Neural crest cell (in vitro differentiated cells): Measurements from ENCODE around the gene FGB. TPM values are rescaled to one million over a fixed set of nuclear protein-coding genes. Genes with fewer than 3 reads are reported as not detected.

Source experiments
- DNase-seq: peaks from one replicate; pipeline ENCODE4 v3.0.0; 2021; ENCODE audit warnings: low read depth, mixed read lengths, low spot score
- H3K27ac Mint-ChIP-seq: one replicate; pipeline ENCODE4 v1.8.0; 2021; ENCODE audit warnings: mild to moderate bottlenecking, mixed read lengths; ENCODE audit not compliant: unreplicated experiment
- H3K27me3 Mint-ChIP-seq: 2 replicates; pipeline ENCODE4 v1.8.0; 2021; ENCODE audit warnings: low read depth, mild to moderate bottlenecking, mixed read lengths
- H3K36me3 Mint-ChIP-seq: 2 replicates; pipeline ENCODE4 v1.8.0; 2021; ENCODE audit warnings: low read depth, mild to moderate bottlenecking, mixed read lengths
- H3K4me1 Mint-ChIP-seq: 2 replicates; pipeline ENCODE4 v1.8.0; 2021; ENCODE audit warnings: mixed read lengths
- H3K4me3 Mint-ChIP-seq: one replicate; pipeline ENCODE4 v1.8.0; 2021; ENCODE audit warnings: mild to moderate bottlenecking, mixed read lengths
- H3K9me3 Mint-ChIP-seq: 2 replicates; pipeline ENCODE4 v1.8.0; 2021; ENCODE audit warnings: mixed read lengths
- total RNA-seq: library from RNA; stranded (reverse); gene quantifications from 2 replicates; pipeline ENCODE4 v1.2.1, GENCODE V29; 2021
- TF ChIP-seq, protein P1 (sequence below): fragments of 200-600 bp; sonication (generic); conservative IDR thresholded peaks from 2 replicates; pipeline ENCODE4 v1.5.0; 2021; ENCODE audit warnings: antibody characterized with exemption, mild to moderate bottlenecking

Gene FGB
- total RNA-seq, 1 donor from 2014 or later = not detected

DNA sequence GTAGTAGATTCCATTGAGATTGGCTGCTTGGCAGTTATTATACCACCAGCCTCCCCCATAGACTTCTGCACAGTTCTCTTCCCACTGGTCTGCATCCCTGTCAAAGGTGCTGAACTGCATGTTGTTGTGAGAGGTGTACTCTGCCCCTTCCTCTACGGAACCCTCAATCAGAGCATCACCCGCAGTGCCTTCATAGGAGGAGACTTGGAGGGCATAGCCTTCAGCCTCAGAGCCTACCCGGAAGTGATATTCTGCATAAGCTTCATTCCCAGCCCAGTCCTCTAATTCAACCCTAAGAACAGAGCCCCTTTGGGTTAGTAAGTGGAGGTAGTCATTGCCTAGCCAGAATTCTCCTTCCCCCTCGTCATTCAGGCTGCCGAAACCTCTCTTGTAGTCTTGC is 21.4 kb downstream of the FGB start:
- Mint-ChIP-seq H3K4me1 (no peaks in the 10 kb centered on the region), H3K27ac (no peak overlapping the region), H3K27me3 (peaks cover 10% of the 10 kb centered on the region), H3K9me3 (no peaks in the 10 kb centered on the region), H3K36me3 (no peaks in the 10 kb centered on the region), H3K4me3 (no peak overlapping the region)
- TF ChIP-seq, protein P1, sequence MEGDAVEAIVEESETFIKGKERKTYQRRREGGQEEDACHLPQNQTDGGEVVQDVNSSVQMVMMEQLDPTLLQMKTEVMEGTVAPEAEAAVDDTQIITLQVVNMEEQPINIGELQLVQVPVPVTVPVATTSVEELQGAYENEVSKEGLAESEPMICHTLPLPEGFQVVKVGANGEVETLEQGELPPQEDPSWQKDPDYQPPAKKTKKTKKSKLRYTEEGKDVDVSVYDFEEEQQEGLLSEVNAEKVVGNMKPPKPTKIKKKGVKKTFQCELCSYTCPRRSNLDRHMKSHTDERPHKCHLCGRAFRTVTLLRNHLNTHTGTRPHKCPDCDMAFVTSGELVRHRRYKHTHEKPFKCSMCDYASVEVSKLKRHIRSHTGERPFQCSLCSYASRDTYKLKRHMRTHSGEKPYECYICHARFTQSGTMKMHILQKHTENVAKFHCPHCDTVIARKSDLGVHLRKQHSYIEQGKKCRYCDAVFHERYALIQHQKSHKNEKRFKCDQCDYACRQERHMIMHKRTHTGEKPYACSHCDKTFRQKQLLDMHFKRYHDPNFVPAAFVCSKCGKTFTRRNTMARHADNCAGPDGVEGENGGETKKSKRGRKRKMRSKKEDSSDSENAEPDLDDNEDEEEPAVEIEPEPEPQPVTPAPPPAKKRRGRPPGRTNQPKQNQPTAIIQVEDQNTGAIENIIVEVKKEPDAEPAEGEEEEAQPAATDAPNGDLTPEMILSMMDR = no peak
- DNase-seq = no peak

DNA sequence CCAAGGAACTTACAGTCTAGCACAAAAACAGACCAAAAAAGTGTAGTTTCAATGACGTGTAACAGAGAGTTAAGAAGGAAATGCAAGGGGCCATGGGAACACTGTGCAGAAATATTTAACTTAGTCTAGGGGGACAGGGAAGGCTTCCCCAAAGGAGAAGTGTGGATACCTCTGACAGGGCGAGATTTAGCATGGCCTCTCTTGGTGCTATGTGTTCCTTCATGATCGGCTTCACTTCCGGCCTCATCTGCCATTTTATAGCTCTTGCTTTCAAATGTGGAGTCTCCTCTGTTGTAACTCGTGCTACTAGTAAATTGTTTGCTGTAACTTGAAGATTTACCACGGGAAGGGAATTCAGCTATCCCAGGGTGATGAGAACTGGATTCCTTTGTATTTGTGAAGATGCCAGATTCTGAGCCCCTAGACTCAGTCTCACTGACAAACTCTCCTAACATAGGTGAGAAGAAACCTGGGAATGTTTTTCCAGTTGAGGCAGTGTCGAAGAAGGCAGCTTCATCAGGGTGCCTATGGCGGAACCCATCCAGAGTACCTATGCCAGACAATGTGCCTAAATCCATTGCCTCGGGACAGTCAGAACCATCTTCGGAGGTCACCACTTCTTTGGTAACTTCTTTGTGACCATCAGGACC is 22.7 kb downstream of the FGB start:
- Mint-ChIP-seq H3K4me3 (no peak overlapping the region), H3K9me3 (no peaks in the 10 kb centered on the region), H3K27ac (no peak overlapping the region), H3K4me1 (no peaks in the 10 kb centered on the region), H3K27me3 (peaks cover 19% of the 10 kb centered on the region), H3K36me3 (no peaks in the 10 kb centered on the region)
- no peak for DNase-seq
- TF ChIP-seq, protein P1 = no peak

DNA sequence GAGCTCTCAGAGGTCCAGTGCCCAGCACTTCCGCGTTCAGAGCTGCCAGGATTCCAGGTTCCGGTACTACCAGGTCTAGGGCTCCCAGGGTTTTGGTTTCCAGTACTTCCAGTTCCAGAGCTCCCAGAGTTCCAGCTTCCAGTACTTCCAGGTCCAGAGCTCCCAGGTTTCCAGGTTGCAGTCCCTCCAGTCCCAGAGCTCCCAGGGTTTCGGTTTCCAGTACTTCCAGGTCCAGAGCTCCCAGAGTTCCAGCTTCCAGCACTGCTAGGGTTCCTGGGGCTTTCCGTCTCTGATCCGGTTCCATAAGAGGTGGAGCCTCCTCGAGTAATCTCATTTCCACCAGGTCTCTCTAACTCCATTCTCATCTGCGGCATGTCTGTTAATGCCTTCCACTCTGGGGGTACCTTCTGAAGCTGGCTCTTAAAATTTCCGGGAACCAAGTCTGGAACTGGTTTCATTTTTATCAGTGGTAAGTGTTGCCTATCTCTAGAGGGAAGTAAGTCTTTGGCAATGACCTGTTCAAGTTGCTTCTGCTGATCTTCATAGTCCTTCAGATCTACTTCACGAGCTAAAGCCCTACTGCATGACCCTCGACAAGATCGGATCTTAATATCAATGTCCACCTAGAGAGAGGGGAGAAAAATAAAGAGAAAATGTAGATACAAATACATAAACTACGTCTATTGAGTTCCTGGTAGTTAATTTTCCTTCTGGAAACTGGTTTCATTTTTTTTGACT is 23.7 kb downstream of the FGB start:
- Mint-ChIP-seq H3K4me1 (no peaks in the 10 kb centered on the region), H3K27me3 (peaks cover 19% of the 10 kb centered on the region), H3K4me3 (no peak overlapping the region), H3K27ac (no peak overlapping the region), H3K9me3 (no peaks in the 10 kb centered on the region), H3K36me3 (no peaks in the 10 kb centered on the region)
- no peak for DNase-seq
- TF ChIP-seq, protein P1 = no peak

DNA sequence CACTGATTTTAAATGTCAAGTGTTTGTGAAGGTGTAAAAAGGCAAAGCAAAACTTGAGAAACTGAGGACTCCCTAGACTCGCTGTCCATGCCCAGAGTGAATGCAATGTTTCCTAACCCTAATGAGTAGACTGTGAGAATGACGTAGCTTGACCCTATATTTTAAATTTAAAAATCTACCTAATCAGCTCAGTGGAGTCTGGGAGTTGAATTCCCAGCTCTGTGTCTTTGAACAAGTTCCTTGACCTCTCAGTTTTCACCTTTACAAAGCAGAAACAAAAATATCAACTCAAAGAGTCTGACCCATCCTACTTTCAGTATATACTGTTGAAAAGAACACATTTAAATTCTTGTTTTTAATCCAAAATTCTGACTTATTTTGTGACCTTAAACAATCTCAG is 25.4 kb downstream of the FGB start:
- no peak overlapping the region for H3K4me3 Mint-ChIP-seq

DNA sequence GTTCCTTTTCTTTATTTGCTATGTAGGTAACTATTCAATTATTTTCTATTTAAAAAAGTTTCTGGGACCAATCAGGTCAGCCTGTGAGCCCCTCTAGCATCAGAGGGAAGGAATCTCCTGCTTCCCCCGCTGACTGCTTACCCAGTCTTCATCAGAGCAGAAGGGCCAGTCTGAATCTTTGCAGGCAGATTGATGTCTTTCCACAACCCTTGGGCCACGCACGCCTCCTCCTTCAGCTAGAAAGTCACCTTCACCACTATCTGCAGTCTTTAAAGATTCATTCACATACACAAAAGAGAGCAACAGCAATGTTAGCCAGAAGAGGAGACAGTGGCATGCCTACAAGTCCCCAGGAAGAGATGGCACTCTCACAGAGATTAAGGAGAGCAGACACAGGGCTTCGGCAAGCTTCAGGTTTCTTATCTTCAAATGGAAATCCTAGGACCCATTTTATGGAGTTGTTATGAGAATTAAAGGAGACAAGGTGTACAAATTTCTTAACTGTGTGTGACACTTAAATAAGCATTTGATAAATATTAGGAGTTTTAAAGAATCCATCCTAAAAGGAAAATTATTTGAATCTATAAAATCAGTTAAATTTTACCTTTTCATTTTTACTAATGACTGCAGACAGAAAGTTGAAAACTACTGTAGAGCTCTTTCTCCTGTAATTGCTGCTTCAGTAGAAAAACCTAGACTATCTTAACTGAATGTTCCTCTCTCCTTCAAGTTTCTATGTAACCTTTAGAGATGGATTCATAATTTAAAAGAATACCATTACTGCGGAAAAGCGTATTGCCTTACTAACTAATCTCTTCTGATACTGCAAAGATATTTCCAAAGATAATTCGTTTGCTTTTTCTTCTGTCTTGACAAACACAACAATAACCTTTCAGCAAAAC is 26.7 kb downstream of the FGB start:
- H3K36me3 Mint-ChIP-seq = no peaks in the 10 kb centered on the region
- TF ChIP-seq, protein P1 = no peak
- peaks cover 7% of the 10 kb centered on the region for H3K4me1 Mint-ChIP-seq
- H3K4me3 Mint-ChIP-seq = no peak overlapping the region
- H3K27me3 Mint-ChIP-seq = peaks cover 17% of the 10 kb centered on the region
- H3K27ac Mint-ChIP-seq = no peak overlapping the region
- H3K9me3 Mint-ChIP-seq = no peaks in the 10 kb centered on the region
- no peak for DNase-seq

More for the DNA sequence above, 25.4 kb downstream of the FGB start:
- no peak for DNase-seq
- Mint-ChIP-seq H3K36me3 (no peaks in the 10 kb centered on the region), H3K27ac (no peak overlapping the region), H3K27me3 (peaks cover 17% of the 10 kb centered on the region), H3K9me3 (no peaks in the 10 kb centered on the region), H3K4me1 (no peaks in the 10 kb centered on the region)
- TF ChIP-seq, protein P1 = no peak
